SU-DHL-6 (cell line): ENCODE measurements around the gene PMM2.

Experiments used
- H2AFZ ChIP-seq: fragments of 200-600 bp; sonication (generic); 2 replicates; pipeline ENCODE4 v1.6.1; 2014; ENCODE audit warnings: low read depth, mild to moderate bottlenecking, moderate library complexity, mixed read lengths, antibody characterized with exemption, low read length; ENCODE audit not compliant: severe bottlenecking
- H3F3A ChIP-seq: fragments of 200-600 bp; shearing (Covaris generic); 2 replicates; pipeline ENCODE4 v1.6.0; 2016; ENCODE audit warnings: antibody characterized with exemption, mild to moderate bottlenecking; ENCODE audit not compliant: insufficient read depth
- H3K27ac ChIP-seq: fragments of 200-600 bp; sonication (generic); 2 replicates; pipeline ENCODE4 v1.5.1; 2016; ENCODE audit warnings: low read depth, mild to moderate bottlenecking, low read length, moderate library complexity, mixed read lengths
- H3K27me3 ChIP-seq: fragments of 200-600 bp; sonication (generic), shearing (Covaris generic); 2 replicates; pipeline ENCODE4 v1.6.0; 2014; ENCODE audit warnings: mild to moderate bottlenecking, low read length
- H3K36me3 ChIP-seq: fragments of 200-600 bp; sonication (generic); 2 replicates; pipeline ENCODE4 v1.6.1; 2014; ENCODE audit warnings: mild to moderate bottlenecking, low read length, mixed read lengths
- H3K4me2 ChIP-seq: fragments of 300-600, 200-600 bp; shearing (Covaris generic), sonication (generic); 2 replicates; pipeline ENCODE4 v1.6.0; 2014; ENCODE audit warnings: low read length, low read depth, mild to moderate bottlenecking; ENCODE audit not compliant: poor library complexity, severe bottlenecking
- H3K4me3 ChIP-seq: fragments of 200-600 bp; sonication (generic); 2 replicates; pipeline ENCODE4 v1.5.1; 2014; ENCODE audit warnings: antibody characterized with exemption, low read length, mild to moderate bottlenecking, mixed read lengths; ENCODE audit not compliant: insufficient read depth, poor library complexity, severe bottlenecking
- H3K79me2 ChIP-seq: fragments of 200-600 bp; sonication (generic); 2 replicates; pipeline ENCODE4 v1.6.1; 2014; ENCODE audit warnings: mild to moderate bottlenecking, low read length, moderate library complexity; ENCODE audit not compliant: insufficient read depth
- H3K9ac ChIP-seq: fragments of 200-600 bp; sonication (generic); 2 replicates; pipeline ENCODE4 v1.7.0; 2014; ENCODE audit warnings: mild to moderate bottlenecking, low read length
- H3K9me2 ChIP-seq: fragments of 200-600 bp; sonication (generic); replicated peaks from 2 replicates; pipeline ENCODE4 v1.6.1; 2014; ENCODE audit warnings: low read length; ENCODE audit not compliant: insufficient read depth
- H3K9me3 ChIP-seq: fragments of 200-600 bp; sonication (generic); 2 replicates; pipeline ENCODE4 v1.6.1; 2014; ENCODE audit warnings: low read length, mixed read lengths; ENCODE audit not compliant: insufficient read depth
- H4K20me1 ChIP-seq: fragments of 200-600 bp; sonication (generic); 2 replicates; pipeline ENCODE4 v1.6.1; 2014; ENCODE audit warnings: low read depth, mild to moderate bottlenecking, antibody characterized with exemption, low read length, moderate library complexity, mixed read lengths
- EZH2phosphoT487 ChIP-seq: fragments of 200-600 bp; sonication (generic), shearing (Covaris generic); conservative IDR thresholded peaks from 2 replicates; pipeline ENCODE4 v1.6.1; 2018; ENCODE audit warnings: mild to moderate bottlenecking, antibody characterized with exemption, low read length, moderate library complexity, mixed read lengths
- TF ChIP-seq, protein P1 (sequence below): fragments of 200-600 bp; sonication (generic); IDR thresholded peaks from one replicate; pipeline ENCODE4 v1.5.1; 2017; ENCODE audit warnings: antibody characterized with exemption, mild to moderate bottlenecking, low read length, moderate library complexity; ENCODE audit not compliant: insufficient read depth, poor library complexity, severe bottlenecking

The PMM2 gene

DNA sequence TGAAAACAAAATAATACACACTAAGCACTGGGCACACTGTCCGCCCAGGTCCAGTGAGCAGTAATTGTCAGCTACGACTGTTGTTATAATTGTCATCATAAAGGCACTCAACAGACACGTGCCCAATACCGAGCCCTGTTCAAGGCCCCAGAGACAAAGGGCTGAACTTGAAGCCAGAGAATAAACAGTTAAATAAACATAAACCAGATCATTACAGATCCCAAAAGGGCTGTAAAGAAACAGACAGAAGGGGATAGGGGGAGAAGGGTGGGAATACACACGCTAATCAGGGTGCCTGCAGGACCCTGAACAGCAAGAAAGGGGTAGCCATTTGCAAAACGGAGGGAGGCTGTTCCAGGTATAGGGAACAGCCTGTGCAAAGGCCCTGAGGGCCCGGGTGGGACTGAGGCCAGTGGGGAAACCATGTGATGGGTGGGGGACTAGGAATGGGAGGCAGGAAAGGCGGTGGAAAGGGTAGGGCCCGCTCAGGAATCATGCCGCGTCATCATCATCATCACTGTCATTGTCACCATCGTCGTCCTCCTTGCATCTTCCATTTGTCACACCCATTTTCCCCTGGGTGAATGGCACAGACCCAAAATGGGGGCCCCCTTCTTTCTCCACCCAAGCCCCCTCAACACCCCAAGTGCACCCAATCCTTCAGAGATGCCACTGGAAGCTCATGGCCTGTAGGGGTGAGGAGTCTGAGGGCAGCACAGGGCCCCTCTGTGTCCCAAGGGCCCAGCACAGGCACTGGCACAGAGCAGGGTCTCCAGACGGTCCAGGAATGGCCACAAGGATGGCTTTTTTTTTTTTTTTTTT lies 64.9 kb downstream of the PMM2 start:
- no peak overlapping the region for H3K27ac ChIP-seq
- no peaks in the 10 kb centered on the region for H3K36me3 ChIP-seq
- H3K9me3 ChIP-seq, result no peaks in the 10 kb centered on the region
- no peak overlapping the region for H3K4me3 ChIP-seq
- H3K9ac ChIP-seq, result no peak overlapping the region
- no peak overlapping the region for H3K4me2 ChIP-seq
- TF ChIP-seq, protein P1, sequence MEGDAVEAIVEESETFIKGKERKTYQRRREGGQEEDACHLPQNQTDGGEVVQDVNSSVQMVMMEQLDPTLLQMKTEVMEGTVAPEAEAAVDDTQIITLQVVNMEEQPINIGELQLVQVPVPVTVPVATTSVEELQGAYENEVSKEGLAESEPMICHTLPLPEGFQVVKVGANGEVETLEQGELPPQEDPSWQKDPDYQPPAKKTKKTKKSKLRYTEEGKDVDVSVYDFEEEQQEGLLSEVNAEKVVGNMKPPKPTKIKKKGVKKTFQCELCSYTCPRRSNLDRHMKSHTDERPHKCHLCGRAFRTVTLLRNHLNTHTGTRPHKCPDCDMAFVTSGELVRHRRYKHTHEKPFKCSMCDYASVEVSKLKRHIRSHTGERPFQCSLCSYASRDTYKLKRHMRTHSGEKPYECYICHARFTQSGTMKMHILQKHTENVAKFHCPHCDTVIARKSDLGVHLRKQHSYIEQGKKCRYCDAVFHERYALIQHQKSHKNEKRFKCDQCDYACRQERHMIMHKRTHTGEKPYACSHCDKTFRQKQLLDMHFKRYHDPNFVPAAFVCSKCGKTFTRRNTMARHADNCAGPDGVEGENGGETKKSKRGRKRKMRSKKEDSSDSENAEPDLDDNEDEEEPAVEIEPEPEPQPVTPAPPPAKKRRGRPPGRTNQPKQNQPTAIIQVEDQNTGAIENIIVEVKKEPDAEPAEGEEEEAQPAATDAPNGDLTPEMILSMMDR, result no peak
- TF ChIP-seq EZH2phosphoT487, result no peak
- H2AFZ ChIP-seq, result no peak overlapping the region
- no peaks in the 10 kb centered on the region for H3K9me2 ChIP-seq
- peaks cover 70% of the 10 kb centered on the region for H3K79me2 ChIP-seq
- H3F3A ChIP-seq, result peaks cover 3% of the 10 kb centered on the region; the same call in 1 of the 2 replicates
- no peaks in the 10 kb centered on the region for H3K27me3 ChIP-seq
- H4K20me1 ChIP-seq, result peaks cover 8% of the 10 kb centered on the region; the same call in 1 of the 2 replicates

DNA sequence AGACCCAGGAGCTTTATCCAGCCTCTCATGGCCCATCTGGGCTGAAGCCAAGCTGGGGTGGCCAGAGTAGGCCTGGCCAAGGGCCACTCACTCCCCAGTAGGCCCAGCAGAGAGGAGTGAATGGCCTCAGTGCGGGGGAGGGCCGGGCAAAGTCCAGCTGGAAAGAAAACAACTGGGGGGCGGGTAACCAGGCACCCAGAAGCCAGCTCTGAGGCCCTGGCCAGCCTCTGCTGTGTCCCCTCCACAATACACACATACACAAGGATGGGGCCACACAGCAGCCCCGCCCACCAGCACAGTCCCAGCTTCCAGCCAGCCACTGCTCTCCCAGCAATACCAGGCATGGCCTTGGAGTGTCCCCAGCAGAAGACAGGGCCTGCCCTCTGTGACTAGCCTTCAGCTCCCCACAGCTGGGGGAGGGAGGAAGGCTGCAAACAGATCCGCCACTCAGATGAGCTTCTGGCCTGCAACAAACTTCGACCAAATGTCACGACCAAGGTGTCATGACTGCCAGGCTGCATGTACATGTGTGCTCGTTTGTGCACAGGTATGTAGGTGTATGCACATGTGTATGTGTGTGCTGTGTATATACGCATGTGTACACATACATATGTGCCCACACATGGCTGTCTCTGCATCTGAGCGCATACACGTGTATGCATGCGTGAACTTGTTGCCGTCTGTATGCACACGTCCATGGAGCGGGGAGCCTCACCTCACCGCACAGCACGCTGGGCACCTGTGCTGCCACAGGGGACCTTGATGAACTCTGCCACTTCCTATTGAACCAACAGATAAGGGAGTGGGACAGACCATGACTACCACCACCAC lies 66.2 kb downstream of the PMM2 start:
- H3K27me3 ChIP-seq, result no peaks in the 10 kb centered on the region
- H3K36me3 ChIP-seq, result no peaks in the 10 kb centered on the region
- H4K20me1 ChIP-seq, result peaks cover 8% of the 10 kb centered on the region; the same call in 1 of the 2 replicates
- no peak overlapping the region for H3K4me2 ChIP-seq
- no peaks in the 10 kb centered on the region for H3K9me2 ChIP-seq
- no peak overlapping the region for H3K9ac ChIP-seq
- TF ChIP-seq EZH2phosphoT487, result no peak
- TF ChIP-seq, protein P1, result no peak
- H3F3A ChIP-seq, result peaks cover 5% of the 10 kb centered on the region; the same call in 1 of the 2 replicates
- H3K27ac ChIP-seq, result no peak overlapping the region
- H3K9me3 ChIP-seq, result no peaks in the 10 kb centered on the region
- no peak overlapping the region for H2AFZ ChIP-seq
- H3K4me3 ChIP-seq, result no peak overlapping the region
- H3K79me2 ChIP-seq, result peaks cover 76% of the 10 kb centered on the region

DNA sequence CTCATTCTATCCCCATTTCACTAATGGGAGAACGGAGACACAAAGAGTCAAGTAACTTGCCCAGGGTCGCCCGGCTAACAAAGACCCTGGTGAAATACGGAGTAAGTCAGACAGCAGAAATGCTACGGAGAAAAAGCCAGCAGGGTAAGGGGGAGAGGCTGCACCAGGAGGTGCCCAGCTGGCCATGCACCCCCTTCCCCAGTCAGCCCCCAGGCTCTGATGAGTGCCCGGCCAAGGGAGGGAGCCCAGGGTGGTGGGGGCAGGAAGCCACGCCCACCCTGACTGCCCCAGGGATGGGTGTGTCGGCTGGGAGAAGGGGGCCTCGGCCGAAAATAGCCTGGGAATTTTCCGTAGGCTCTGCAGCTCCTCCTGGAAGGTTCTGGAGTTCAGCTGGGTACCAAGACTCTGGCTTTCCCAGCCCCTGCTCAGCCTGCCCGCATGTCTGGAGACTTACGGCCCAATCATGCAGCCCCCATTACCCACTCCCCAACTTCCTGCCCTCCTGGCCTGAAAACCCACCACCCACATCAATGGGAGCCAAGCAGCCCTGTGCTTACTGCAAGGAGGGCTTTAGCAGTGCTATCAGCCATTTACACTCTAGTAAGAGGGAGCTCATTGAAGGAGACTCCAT lies 67.0 kb downstream of the PMM2 start:
- no peaks in the 10 kb centered on the region for H3K36me3 ChIP-seq
- no peak overlapping the region for H3K9ac ChIP-seq
- H3K4me3 ChIP-seq, result no peak overlapping the region
- peaks cover 5% of the 10 kb centered on the region; the same call in 1 of the 2 replicates for H3F3A ChIP-seq
- H3K4me2 ChIP-seq, result no peak overlapping the region
- no peak overlapping the region for H3K27ac ChIP-seq
- H3K9me2 ChIP-seq, result no peaks in the 10 kb centered on the region
- H2AFZ ChIP-seq, result no peak overlapping the region
- H3K79me2 ChIP-seq, result peaks cover 76% of the 10 kb centered on the region
- H3K9me3 ChIP-seq, result no peaks in the 10 kb centered on the region
- TF ChIP-seq, protein P1, result no peak
- TF ChIP-seq EZH2phosphoT487, result no peak
- peaks cover 8% of the 10 kb centered on the region; the same call in 1 of the 2 replicates for H4K20me1 ChIP-seq
- H3K27me3 ChIP-seq, result no peaks in the 10 kb centered on the region
